Kasumi-1 (cell line): ENCODE results near the gene OR4F6.

Source experiments
- DNase-seq, 2 experiments: peaks; one replicate each; lab custom pipeline; 2025; lab: John Stamatoyannopoulos, UW

OR4F6 gene

GRCh38 chr15:101804941-101805340, 1.6 kb downstream of the OR4F6 start:
- no peak for DNase-seq

GRCh38 chr15:101805605-101806345, 2.5 kb downstream of the OR4F6 start:
- no peak for DNase-seq

- DNase-seq: no peak
Observed at GRCh38 chr15:101807345-101807945, 4.1 kb downstream of the OR4F6 start.

DNA sequence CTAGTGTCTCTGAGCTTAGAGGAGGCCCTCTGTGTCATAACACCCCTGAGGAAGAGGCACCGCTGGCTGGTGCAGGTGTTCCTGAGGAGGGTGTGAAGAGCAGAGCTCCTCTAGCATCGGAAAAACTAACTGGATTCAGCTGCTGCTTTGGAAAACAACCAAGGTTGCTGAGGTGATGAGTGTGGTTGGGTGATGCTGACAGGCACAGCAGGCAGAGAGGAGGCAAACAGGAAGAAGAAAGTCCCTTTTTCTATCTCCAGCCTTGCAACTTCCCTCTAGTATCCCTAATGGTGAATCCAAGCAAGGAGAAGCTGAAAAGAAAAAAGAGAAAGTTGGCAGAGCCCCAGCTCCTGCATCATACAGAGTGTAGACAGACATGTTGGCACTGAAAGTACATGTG, 4.9 kb downstream of the OR4F6 start:
- DNase-seq: no peak

GRCh38 chr15:101810456-101810855, 7.1 kb downstream of the OR4F6 start:
- no peak for DNase-seq

DNA sequence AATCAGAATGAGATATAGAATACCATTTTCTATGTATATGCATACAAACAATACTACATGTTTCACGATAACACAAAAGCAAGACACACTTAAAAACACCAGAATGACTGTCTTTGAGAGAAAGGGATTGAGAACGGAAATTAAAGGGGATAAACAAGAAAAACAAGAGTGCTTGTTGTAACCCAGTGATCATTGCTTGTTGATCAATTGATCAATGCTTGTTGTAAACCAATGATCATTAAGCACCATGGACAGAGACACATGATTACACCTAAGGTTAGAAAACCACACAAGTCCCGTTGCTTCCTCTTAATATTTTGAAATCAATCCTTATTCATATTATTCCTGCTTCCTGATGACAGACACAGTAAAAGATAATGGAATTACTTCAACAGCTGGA, 7.6 kb downstream of the OR4F6 start:
- peak; percentile 8 to 27 for DNase-seq

DNA sequence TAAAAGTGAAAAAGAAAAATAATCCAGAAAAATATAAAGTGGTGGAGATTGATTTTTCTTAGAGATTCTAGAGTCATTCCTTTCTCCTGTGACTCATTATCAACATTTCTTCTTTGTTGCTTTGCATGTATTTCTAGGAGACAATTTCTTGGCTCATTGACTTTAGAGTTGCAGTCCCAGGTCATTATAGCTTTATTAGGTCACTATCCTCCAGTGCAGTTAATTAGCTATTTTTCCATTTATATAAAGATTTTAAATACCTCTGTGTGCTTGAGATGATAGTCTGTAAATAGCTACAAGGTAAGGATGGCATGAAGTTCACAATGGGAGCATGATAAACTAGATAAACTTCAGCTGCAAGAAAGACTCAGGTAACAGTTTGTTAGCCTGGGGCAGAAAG, 8.6 kb downstream of the OR4F6 start, which contains the start of gene OR4F15:
Gene OR4F15 (plus strand): TSS at position 301 of the 400 bp plus-strand sequence. CDS start 5,985 bp downstream, outside the sequence.
- no peak for DNase-seq

GRCh38 chr15:101813803-101814534, 10.7 kb downstream of the OR4F6 start:
- no peak for DNase-seq

- no peak for DNase-seq
Observed at GRCh38 chr15:101820781-101821180, 17.5 kb downstream of the OR4F6 start.

GRCh38 chr15:101827257-101827656, 23.9 kb downstream of the OR4F6 start:
- no peak for DNase-seq

DNA sequence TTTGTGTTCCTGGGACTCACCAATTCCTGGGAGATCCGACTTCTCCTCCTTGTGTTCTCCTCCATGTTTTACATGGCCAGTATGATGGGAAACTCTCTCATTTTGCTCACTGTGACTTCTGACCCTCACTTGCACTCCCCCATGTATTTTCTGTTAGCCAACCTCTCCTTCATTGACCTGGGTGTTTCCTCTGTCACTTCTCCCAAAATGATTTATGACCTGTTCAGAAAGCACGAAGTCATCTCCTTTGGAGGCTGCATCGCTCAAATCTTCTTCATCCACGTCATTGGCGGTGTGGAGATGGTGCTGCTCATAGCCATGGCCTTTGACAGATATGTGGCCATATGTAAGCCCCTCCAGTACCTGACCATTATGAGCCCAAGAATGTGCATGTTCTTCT, 25.5 kb downstream of the OR4F6 start:
- DNase-seq: no peak

GRCh38 chr15:101841656-101842055, 38.3 kb downstream of the OR4F6 start:
- DNase-seq: no peak

GRCh38 chr15:101844916-101845315, 41.6 kb downstream of the OR4F6 start:
- no peak for DNase-seq

DNA sequence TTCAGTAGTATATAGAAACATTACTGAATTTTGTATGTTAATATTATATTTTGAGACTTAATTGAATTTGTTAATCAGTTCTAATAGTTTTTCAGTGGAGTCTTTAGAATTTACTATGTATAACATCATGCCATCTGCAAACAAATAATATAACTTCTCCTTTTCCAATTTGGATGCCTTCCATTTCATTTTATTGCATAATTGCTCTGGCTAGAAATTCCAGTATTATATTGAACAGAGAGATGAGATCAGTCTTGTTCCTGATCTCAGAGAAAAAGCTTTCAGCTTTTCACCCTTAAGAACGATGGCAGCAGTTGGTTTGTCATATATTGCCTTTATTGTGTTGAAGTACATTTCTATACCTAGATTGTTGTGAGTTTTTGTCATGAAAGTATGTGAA, 49.0 kb downstream of the OR4F6 start:
- no peak for DNase-seq
